NCI-H187 (cell line): Measurements from ENCODE around the gene ATXN10.
A peak's percentile ranks its signal among the peaks of the same experiment; 100 is the strongest.

Experiments
- DNase-seq, 2 experiments: peaks; one replicate each; lab custom pipeline; 2025; lab: John Stamatoyannopoulos, UW

The ATXN10 gene

GRCh38 chr22:45830531-45831245 is 159.1 kb downstream of the ATXN10 start:
- DNase-seq: peak; percentile 21 to 26

- DNase-seq: no peak
These were observed 159.8 kb downstream of the ATXN10 start for GRCh38 chr22:45831394-45831793.

GRCh38 chr22:45832180-45832579 is 160.5 kb downstream of the ATXN10 start:
- no peak for DNase-seq

- no peak for DNase-seq
These were observed 161.4 kb downstream of the ATXN10 start for GRCh38 chr22:45832959-45833580.

DNA sequence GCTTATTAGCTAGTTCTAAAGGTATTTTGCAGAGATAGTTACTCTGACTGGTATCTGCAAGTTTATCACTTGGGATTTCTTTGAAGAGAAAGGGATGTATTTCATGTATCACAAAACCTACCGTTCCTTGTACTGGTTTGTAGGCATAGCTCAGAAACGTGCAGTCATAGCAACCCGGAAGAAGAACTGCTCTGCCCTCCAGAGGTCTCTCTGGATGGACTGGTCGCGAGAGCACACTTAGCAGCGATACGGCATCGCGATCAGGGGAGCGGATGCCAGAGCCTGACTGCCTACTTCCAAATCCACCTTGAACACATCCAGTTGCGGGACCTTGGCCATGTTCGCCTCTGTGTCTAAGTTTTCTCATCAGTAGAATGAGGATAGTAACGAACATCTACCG is 162.0 kb downstream of the ATXN10 start:
- DNase-seq: no peak

- DNase-seq: no peak
These were observed 162.6 kb downstream of the ATXN10 start for GRCh38 chr22:45834241-45834640.

GRCh38 chr22:45834795-45835194 is 163.2 kb downstream of the ATXN10 start:
- no peak for DNase-seq

- no peak for DNase-seq
These were observed 165.0 kb downstream of the ATXN10 start for GRCh38 chr22:45836418-45837169.

DNA sequence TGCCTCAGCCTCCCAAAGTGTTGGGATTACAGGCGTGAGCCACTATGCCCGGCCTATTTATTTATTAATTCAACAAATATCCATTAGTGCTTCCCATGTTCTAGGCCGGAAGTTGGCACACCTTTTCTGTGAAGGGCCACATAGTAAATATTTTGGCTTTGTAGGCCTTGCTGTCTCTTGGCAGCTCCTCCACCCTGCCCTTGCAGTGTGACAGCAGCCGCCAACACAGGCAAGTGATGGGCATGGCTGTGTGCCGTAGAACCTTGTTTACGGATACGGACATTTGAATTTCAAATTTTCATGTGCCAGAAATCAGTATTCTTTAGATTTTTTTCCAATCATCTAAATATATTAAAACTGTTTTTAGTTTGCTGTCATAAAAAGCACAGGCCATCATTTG is 165.9 kb downstream of the ATXN10 start:
- no peak for DNase-seq

- no peak for DNase-seq
These were observed 166.8 kb downstream of the ATXN10 start for GRCh38 chr22:45838305-45838887.

DNA sequence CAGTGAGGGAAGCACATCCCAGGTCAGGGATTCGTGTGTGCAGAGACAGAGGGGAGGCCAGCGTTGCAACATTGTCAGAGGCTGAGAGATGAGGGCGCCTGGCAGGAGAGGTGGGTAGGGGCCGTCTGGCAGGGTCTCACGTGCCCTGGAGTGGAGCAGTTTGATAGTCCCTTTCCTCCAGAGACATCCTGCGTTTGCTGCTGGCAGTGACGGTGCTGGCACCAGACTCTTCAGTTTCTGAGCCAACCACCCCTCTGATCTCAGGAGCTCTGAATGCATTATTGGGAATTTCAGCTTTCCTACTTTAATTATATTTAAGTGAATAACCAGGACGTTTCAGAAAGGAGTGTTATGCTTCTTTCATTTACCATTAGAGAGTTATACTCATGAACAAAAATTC is 168.8 kb downstream of the ATXN10 start:
- no peak for DNase-seq

- no peak for DNase-seq
These were observed 170.8 kb downstream of the ATXN10 start for GRCh38 chr22:45842291-45842991.

DNA sequence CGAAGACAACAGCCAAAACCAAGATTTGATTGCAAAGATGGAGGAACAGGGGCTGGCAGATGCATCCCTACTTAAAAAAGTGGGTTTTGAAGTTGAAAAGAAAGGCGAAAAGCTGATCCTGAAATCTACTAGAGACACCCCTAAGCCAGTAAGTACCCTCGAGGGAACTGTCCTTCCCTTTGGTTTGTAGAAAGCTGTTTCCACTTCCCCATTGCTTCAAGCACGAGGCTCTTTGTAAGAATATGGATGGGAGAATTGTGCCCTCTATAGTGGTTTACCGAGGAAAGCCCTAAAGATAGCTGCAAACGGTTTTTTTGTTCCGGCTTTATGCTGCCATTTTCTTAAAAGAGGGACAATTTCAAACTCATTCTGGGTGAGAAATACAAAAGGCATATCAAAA is 171.4 kb downstream of the ATXN10 start:
- DNase-seq: no peak

DNA sequence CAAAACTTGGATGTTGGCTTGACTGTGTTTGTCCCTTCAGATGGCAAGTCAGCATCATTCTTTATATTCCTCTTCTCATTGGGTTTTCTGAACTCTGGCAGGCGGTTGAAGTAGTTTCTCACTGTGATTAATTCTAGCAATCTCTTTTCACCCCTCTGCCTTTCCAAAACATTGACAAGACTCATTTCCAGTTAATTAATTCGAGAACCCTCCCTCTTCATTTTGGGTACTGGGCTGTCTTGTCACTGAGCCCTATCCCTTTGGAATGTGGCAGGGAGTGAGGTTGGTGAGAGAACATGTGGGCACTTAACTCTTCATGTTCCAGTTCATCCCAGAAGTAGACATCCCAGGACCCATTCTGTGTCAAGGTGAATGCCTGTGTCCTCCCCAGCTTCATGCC is 172.4 kb downstream of the ATXN10 start:
- DNase-seq: no peak

GRCh38 chr22:45845076-45845487 is 173.4 kb downstream of the ATXN10 start:
- no peak for DNase-seq

DNA sequence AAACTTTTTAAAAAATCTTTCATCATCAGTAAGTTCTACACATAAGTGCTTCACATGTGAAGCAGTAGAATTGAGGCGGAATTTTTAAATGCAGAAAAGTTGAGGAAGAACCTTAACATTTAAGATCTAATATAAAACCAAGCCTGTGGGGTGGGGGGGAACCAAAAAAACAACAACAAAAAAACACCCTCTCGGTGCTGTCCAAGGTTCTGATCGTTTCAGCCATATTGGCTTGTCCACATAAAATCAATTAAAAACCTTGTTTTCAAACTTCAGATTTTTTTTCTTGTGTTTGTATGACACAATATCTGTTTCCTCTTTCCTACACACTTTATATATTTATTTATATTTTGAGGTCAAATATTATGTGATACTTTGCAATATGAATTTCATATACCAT is 175.3 kb downstream of the ATXN10 start:
- no peak for DNase-seq

DNA sequence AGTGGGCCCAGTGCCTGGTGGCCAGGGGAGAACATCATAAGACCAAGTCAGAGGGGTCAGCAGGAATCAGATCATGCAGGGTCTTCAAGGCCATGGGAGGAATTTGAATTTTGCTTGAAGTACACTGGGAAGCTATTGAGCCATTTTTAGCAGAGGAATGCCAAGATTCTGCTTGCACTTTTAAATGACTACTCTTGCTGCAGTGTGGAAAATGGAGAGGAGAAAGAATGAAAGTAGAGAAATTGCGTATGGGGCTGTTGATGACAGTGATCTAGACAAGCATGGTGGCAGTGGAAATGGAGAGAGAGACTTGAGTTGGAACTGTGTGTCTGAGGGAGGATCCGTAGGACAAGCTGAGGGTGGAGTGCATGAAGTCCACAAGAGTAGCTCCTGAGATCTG is 177.3 kb downstream of the ATXN10 start:
- no peak for DNase-seq

DNA sequence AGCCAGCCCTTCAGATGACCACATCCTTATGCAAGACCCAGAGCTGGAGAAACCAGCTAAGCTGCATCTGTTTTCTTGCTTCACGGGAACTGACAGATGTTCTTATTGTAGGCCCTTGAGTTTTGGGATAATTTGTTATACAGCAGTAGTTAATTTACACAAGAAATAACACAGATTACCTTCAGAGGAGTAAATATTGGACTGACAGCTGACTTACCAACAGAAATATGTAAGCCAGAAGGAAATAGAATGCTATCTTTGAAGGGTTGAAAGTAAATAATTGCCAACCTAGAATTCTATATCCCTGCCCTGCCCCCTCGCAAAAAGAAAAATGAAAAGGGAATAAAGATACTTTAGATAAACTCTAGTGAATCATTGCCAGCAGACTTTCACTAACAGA is 181.2 kb downstream of the ATXN10 start:
- no peak for DNase-seq

GRCh38 chr22:45855961-45856360 is 184.3 kb downstream of the ATXN10 start:
- no peak for DNase-seq

DNA sequence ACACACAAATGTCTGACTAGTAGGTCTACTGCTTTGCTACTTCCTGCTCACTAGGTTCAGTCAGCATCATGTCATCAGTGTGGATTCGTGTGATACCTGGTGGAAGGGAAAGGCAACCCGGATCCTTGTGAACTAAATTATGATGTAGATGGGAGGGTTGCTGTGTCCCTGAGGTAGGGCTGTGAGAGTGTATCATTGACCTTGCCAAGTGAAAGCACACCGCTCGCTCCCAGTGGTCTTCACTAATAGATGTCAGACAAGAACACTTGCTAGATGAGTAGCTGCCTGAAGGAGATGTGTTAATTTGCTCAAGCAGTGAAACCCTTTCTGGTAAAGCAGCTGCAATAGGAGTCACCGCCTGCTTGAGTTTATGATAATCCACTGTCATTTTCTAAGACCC is 185.9 kb downstream of the ATXN10 start:
- DNase-seq: no peak

DNA sequence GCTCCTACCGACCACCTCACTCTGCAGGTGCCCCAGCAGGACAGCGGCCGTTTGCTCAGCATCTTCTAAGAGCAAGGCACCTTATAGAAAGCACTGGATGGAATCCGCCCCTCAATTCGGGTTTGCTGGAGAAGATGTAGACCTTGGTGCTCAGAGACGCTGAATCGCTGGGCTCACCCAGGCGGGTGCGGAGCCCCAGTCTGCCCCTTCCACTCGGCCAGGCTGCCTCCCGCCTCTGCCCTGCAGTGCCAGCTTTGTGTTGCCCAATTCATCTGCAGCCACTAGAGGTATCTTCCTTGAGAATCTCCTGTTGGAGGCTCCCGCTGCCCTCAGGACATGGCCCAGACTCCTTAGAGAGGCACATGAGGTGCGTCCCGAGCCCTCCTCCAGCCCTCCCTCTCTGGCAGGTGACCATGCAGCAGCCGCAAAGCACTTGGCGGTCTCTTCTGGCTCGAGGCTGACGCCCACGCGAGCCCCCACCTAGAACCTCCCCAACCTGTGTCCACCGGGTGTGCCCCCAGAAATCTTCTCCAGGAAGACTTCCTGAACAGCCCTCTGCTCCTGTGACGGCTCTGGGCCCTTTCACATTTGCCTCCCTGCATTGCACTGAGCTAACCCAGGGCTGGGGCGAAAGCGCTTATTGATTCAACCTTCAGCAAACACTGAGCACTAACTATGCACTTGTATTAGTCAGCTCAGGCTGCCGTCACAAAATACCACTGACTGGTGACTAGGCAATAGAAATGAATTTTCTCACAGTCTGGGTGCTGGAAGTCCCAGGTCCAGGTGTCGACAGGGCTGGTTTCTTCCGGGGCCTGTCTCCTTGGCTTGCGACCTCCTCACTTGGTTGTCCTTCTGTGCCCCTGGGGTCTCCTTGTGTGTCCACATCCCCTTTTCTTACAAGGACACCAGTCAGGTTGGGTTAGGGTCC is 187.9 kb downstream of the ATXN10 start:
- no peak for DNase-seq
